Mesenchymal stem cell (in vitro differentiated cells and primary cell): ENCODE measurements around the gene EYA4.

ENCODE experiments used
- DNase-seq: peaks from one replicate; pipeline ENCODE4 v3.0.0-alpha.2; 2013
- H2AFZ ChIP-seq: one replicate; pipeline ENCODE4 v1.6.1; 2013; ENCODE audit warnings: low read depth, mild to moderate bottlenecking, control low read depth, inconsistent platforms, low read length, moderate library complexity
- H2AK5ac ChIP-seq: 2 replicates; pipeline ENCODE4 v1.6.1; 2013; ENCODE audit warnings: low read length, moderate library complexity, mild to moderate bottlenecking, inconsistent platforms; ENCODE audit not compliant: severe bottlenecking
- H2BK120ac ChIP-seq: one replicate; pipeline ENCODE4 v1.6.1; 2013; ENCODE audit warnings: low read depth, mild to moderate bottlenecking, inconsistent platforms, low read length, moderate library complexity
- H2BK12ac ChIP-seq, 2 experiments: one replicate each; pipeline ENCODE4 v1.6.1; 2013; ENCODE audit warnings: inconsistent platforms in 2 of 2, low read length in 2 of 2, mild to moderate bottlenecking in 2 of 2, moderate library complexity in 2 of 2, control low read depth in 1 of 2
- H2BK15ac ChIP-seq: one replicate; pipeline ENCODE4 v1.6.1; 2013; ENCODE audit warnings: mild to moderate bottlenecking, low read depth, inconsistent platforms; ENCODE audit not compliant: poor library complexity, severe bottlenecking
- H2BK5ac ChIP-seq: 2 replicates; pipeline ENCODE4 v1.6.1; 2013; ENCODE audit warnings: low read depth, mild to moderate bottlenecking, low read length, control low read depth, inconsistent platforms; ENCODE audit not compliant: poor library complexity, severe bottlenecking
- H3K14ac ChIP-seq, 2 experiments: one replicate each; pipeline ENCODE4 v1.6.1; 2013; ENCODE audit warnings: inconsistent platforms in 2 of 2, low read length in 2 of 2, control low read depth in 1 of 2, mild to moderate bottlenecking in 1 of 2, moderate library complexity in 1 of 2
- H3K18ac ChIP-seq, 2 experiments: one replicate each; pipeline ENCODE4 v1.6.1; 2013; ENCODE audit warnings: inconsistent platforms in 2 of 2, low read length in 2 of 2, control low read depth in 1 of 2, low read depth in 1 of 2, mild to moderate bottlenecking in 1 of 2
- H3K23ac ChIP-seq, 2 experiments: one replicate each; pipeline ENCODE4 v1.6.1; 2013; ENCODE audit warnings: inconsistent platforms in 2 of 2, low read length in 2 of 2, mild to moderate bottlenecking in 2 of 2, moderate library complexity in 2 of 2, control low read depth in 1 of 2
- H3K27ac ChIP-seq: 2 replicates; pipeline ENCODE4 v1.5.1; 2013; ENCODE audit warnings: mild to moderate bottlenecking, moderate library complexity, low read length, control low read depth, inconsistent platforms; ENCODE audit not compliant: poor library complexity, severe bottlenecking
- H3K27me3 ChIP-seq, 2 experiments: 2 replicates each; pipeline versions ENCODE4 v1.6.1 to v1.7.0; 2013; ENCODE audit warnings: low read length in 2 of 2, mild to moderate bottlenecking in 2 of 2, moderate library complexity in 2 of 2, control low read depth in 1 of 2, inconsistent platforms in 1 of 2; ENCODE audit not compliant: control insufficient read depth in 1 of 2, insufficient read depth in 1 of 2
- H3K36me3 ChIP-seq, 2 experiments: 2 replicates each; pipeline versions ENCODE4 v1.6.1 to v1.7.0; 2013; ENCODE audit warnings: low read length in 2 of 2, control low read depth in 1 of 2, inconsistent platforms in 1 of 2, low read depth in 1 of 2, mild to moderate bottlenecking in 1 of 2; ENCODE audit not compliant: insufficient read depth in 2 of 2, control insufficient read depth in 1 of 2
- H3K4ac ChIP-seq, 2 experiments: one replicate each; pipeline ENCODE4 v1.6.1; 2013; ENCODE audit warnings: inconsistent platforms in 2 of 2, low read length in 2 of 2, mild to moderate bottlenecking in 2 of 2, moderate library complexity in 2 of 2, control low read depth in 1 of 2, low read depth in 1 of 2
- H3K4me1 ChIP-seq: 2 replicates; pipeline ENCODE4 v1.6.1; 2013; ENCODE audit warnings: low read depth, low read length, control low read depth; ENCODE audit not compliant: control insufficient read depth, insufficient read depth
- H3K4me2 ChIP-seq: 2 replicates; pipeline ENCODE4 v1.6.1; 2013; ENCODE audit warnings: low read length, mild to moderate bottlenecking, inconsistent platforms; ENCODE audit not compliant: poor library complexity, severe bottlenecking
- H3K4me3 ChIP-seq, 2 experiments: 2 replicates each; pipeline versions ENCODE4 v1.5.1 to v1.7.0; 2013; ENCODE audit warnings: low read length in 2 of 2, mild to moderate bottlenecking in 2 of 2, control low read depth in 1 of 2, low read depth in 1 of 2; ENCODE audit not compliant: insufficient read depth in 1 of 2
- H3K79me1 ChIP-seq: replicated peaks from 2 replicates; pipeline ENCODE4 v1.6.1; 2013; ENCODE audit warnings: mild to moderate bottlenecking, control low read depth, low read length, inconsistent platforms; ENCODE audit not compliant: poor library complexity, severe bottlenecking
- H3K9ac ChIP-seq: 2 replicates; pipeline ENCODE4 v1.7.0; 2013; ENCODE audit warnings: mild to moderate bottlenecking, low read length, moderate library complexity
- H3K9me3 ChIP-seq: 2 replicates; pipeline ENCODE4 v1.7.0; 2013; ENCODE audit warnings: mild to moderate bottlenecking, low read length; ENCODE audit not compliant: control insufficient read depth
- H4K8ac ChIP-seq: one replicate; pipeline ENCODE4 v1.6.1; 2013; ENCODE audit warnings: inconsistent platforms, mild to moderate bottlenecking, low read length, moderate library complexity
- H4K91ac ChIP-seq: one replicate; pipeline ENCODE4 v1.6.1; 2013; ENCODE audit warnings: mild to moderate bottlenecking, low read length, inconsistent platforms
- WGBS: methylation state at CpG from one replicate; pipeline ENCODE4 v1.1.7; 2013; ENCODE audit warnings: mixed read lengths; 5-methylcytosine and 5-hydroxymethylcytosine counted together

Gene EYA4

DNA sequence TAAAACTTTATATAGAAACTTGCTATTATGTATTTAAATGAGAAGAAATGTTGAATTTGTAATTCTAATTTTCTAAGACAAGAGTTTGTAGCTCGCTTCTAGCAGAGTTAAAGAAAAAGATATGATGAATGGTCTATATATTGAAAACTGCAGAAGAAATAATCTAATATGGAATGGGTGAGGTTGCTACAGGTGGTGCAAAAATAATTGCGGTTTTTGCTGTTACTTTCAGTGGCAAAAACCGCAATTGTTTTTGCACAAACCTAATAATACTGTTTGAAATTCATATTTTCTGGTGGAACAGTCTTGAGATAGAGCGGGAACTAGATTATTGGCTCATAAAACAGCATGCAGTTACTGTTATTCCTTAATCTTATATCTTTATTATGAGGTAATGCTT, 23.9 kb downstream of the EYA4 start:
- H3K9ac ChIP-seq: no peak overlapping the region
- H3K27ac ChIP-seq: no peak overlapping the region
- no peak overlapping the region for H3K4me2 ChIP-seq
- H3K4me1 ChIP-seq: no peaks in the 10 kb centered on the region
- no peak overlapping the region for H2BK5ac ChIP-seq
- WGBS: 85% methylated on average over 3 of the region's 4 CpGs
- H3K9me3 ChIP-seq: no peaks in the 10 kb centered on the region
- no peak overlapping the region for H2AK5ac ChIP-seq
- H3K4ac ChIP-seq: no peak overlapping the region
- no peak for DNase-seq
- no peak overlapping the region for H4K8ac ChIP-seq
- no peak overlapping the region for H3K23ac ChIP-seq
- no peak overlapping the region for H2BK120ac ChIP-seq
- H3K36me3 ChIP-seq: no peaks in the 10 kb centered on the region
- H3K79me1 ChIP-seq: no peaks in the 10 kb centered on the region
- peaks cover 13 to 22% of the 10 kb centered on the region in 2 experiments for H3K27me3 ChIP-seq
- H3K18ac ChIP-seq: no peak overlapping the region
- no peak overlapping the region for H2BK15ac ChIP-seq
- H2AFZ ChIP-seq: no peak overlapping the region
- H2BK12ac ChIP-seq: no peak overlapping the region
- no peak overlapping the region for H3K4me3 ChIP-seq
- H3K14ac ChIP-seq: no peak overlapping the region
- H4K91ac ChIP-seq: no peak overlapping the region

DNA sequence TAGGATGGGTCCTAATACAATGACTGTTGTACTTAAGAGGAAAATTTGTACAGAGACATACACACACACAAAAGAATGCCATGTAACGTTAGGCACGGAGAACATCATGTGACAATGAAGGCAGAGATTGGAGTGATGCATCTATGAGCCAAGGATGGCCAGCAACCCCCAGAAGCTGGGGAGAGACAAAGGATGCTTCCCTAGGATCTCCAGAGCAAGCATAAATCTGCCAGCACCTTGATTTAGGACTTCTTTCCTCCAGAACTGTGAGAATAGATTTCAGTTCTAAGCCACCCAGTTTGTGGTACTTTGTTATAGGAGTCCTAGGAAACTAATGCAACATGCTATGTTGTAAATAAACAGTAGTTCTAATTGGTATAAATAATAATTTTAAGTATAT, 25.0 kb downstream of the EYA4 start:
- Histone ChIP-seq H3K4me3 (no peak overlapping the region), H3K27ac (no peak overlapping the region), H4K91ac (no peak overlapping the region), H3K14ac (no peak overlapping the region), H3K4me2 (no peak overlapping the region), H3K27me3 (peaks cover 13 to 22% of the 10 kb centered on the region in 2 experiments), H2AK5ac (no peak overlapping the region), H2BK12ac (no peak overlapping the region), H3K4ac (no peak overlapping the region), H3K79me1 (no peaks in the 10 kb centered on the region), H3K4me1 (no peaks in the 10 kb centered on the region), H3K9me3 (no peaks in the 10 kb centered on the region), H2BK120ac (no peak overlapping the region), H3K36me3 (no peaks in the 10 kb centered on the region), H2BK5ac (no peak overlapping the region), H2AFZ (no peak overlapping the region), H2BK15ac (no peak overlapping the region), H3K23ac (no peak overlapping the region), H3K18ac (no peak overlapping the region), H3K9ac (no peak overlapping the region), H4K8ac (no peak overlapping the region)
- no peak for DNase-seq
- 84% methylated on average over 2 of the region's 2 CpGs for WGBS

DNA sequence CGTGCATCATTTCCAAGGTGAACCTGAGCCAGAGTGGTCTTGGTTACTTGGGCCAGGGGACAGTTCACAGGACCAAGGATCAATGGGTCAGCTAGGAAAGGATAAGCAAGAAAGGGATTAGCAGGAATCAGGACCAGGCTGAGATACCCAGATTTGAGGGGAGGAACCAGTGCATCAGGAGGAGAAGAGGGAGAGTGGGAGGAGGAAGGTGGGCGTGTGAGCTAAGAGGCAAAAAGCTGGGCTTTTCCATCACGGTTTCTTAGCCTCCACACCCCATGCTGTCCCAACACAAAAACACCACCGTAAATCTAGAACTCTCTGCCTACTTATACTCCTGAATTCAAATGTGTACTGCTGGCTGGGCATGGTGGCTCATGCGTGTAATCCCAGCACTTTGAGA, 27.5 kb downstream of the EYA4 start:
- no peak overlapping the region for H3K27ac ChIP-seq
- H3K4me1 ChIP-seq: no peaks in the 10 kb centered on the region
- no peak overlapping the region for H2BK120ac ChIP-seq
- no peak overlapping the region for H2AFZ ChIP-seq
- H4K8ac ChIP-seq: no peak overlapping the region
- no peak overlapping the region for H3K4ac ChIP-seq
- WGBS: 89% methylated on average over 4 of the region's 5 CpGs
- no peak overlapping the region for H3K18ac ChIP-seq
- no peaks in the 10 kb centered on the region for H3K79me1 ChIP-seq
- H2BK5ac ChIP-seq: no peak overlapping the region
- peaks cover 5 to 7% of the 10 kb centered on the region in 2 experiments for H3K27me3 ChIP-seq
- no peak overlapping the region for H2BK15ac ChIP-seq
- no peaks in the 10 kb centered on the region for H3K36me3 ChIP-seq
- H3K4me2 ChIP-seq: no peak overlapping the region
- H2BK12ac ChIP-seq: no peak overlapping the region
- no peak overlapping the region for H3K14ac ChIP-seq
- no peak overlapping the region for H3K9ac ChIP-seq
- no peak for DNase-seq
- H3K4me3 ChIP-seq: no peak overlapping the region
- H3K23ac ChIP-seq: no peak overlapping the region
- H2AK5ac ChIP-seq: no peak overlapping the region
- no peaks in the 10 kb centered on the region for H3K9me3 ChIP-seq
- H4K91ac ChIP-seq: no peak overlapping the region

DNA sequence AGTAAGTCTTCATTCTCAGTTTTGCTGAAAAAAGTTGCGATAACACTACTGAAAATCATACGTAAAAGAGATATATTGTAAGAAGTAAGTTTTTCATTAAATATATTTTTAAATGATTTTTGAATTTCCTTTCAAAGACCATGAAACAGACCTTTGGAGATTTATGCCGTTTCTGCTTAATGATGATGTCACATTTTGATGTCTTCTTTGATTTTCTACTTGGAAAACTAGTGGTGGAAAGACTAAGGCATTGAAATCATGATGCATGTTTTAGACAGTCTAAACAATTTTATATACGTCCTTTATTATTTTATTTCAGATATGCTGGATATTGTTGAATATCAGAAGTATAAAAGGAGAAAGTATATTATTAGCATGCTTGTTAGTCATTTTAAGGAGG, 33.7 kb downstream of the EYA4 start:
- DNase-seq: no peak
- no peak overlapping the region for H3K14ac ChIP-seq
- no peak overlapping the region for H3K27ac ChIP-seq
- H3K4me3 ChIP-seq: no peak overlapping the region
- no peak overlapping the region for H2BK120ac ChIP-seq
- no peak overlapping the region for H3K23ac ChIP-seq
- H3K4me2 ChIP-seq: no peak overlapping the region
- H3K27me3 ChIP-seq: no peaks in the 10 kb centered on the region
- no peak overlapping the region for H3K9ac ChIP-seq
- no peak overlapping the region for H2BK15ac ChIP-seq
- no peaks in the 10 kb centered on the region for H3K79me1 ChIP-seq
- H3K18ac ChIP-seq: no peak overlapping the region
- 83% methylated on average over 1 of the region's 4 CpGs for WGBS
- H2AK5ac ChIP-seq: no peak overlapping the region
- H2BK5ac ChIP-seq: no peak overlapping the region
- no peak overlapping the region for H4K8ac ChIP-seq
- no peak overlapping the region for H2AFZ ChIP-seq
- no peaks in the 10 kb centered on the region for H3K36me3 ChIP-seq
- H4K91ac ChIP-seq: no peak overlapping the region
- H2BK12ac ChIP-seq: no peak overlapping the region
- H3K4ac ChIP-seq: no peak overlapping the region
- no peaks in the 10 kb centered on the region for H3K9me3 ChIP-seq
- no peaks in the 10 kb centered on the region for H3K4me1 ChIP-seq
